Vagina (tissue), 2 donors: ENCODE measurements around the gene LY86. TPM values are rescaled to one million over a fixed set of nuclear protein-coding genes. Genes with fewer than 3 reads are reported as not detected.

Source experiments
- DNase-seq, 2 donors: peaks; one replicate each; pipeline ENCODE4 v3.0.0-alpha.2; 2017; ENCODE audit errors: extremely low spot score in 2 of 2
- H3K27ac ChIP-seq: fragments of 200-600 bp; sonication (generic); one replicate; pipeline ENCODE4 v1.5.1; 2019
- H3K27me3 ChIP-seq: fragments of 200-600 bp; sonication (generic); one replicate; pipeline ENCODE4 v1.5.1; 2019
- H3K36me3 ChIP-seq, 2 donors: fragments of 200-600 bp; sonication (generic); one replicate each; pipeline ENCODE4 v1.5.1; 2017 to 2019
- H3K4me1 ChIP-seq: fragments of 200-600 bp; sonication (generic); one replicate; pipeline ENCODE4 v1.5.1; 2019
- H3K4me3 ChIP-seq, 2 donors: fragments of 200-600 bp; sonication (generic); 1 replicate in 1 of 2; 2 replicates in 1 of 2; pipeline ENCODE4 v1.5.1; 2016 to 2019
- H3K9me3 ChIP-seq: fragments of 200-600 bp; sonication (generic); one replicate; pipeline ENCODE4 v1.5.1; 2019
- CTCF ChIP-seq, 3 experiments: fragments of 450-650 bp in 2 of 3; fragments of 200-600 bp in 1 of 3; sonication (generic) in 1 of 3; IDR thresholded peaks; one replicate each; pipeline ENCODE4 v1.5.1; 2017 to 2019; ENCODE audit warnings: antibody characterized with exemption in 3 of 3, mild to moderate bottlenecking in 2 of 3, moderate library complexity in 2 of 3
- POLR2A ChIP-seq, 2 donors: fragments of 450-650 bp; IDR thresholded peaks; one replicate each; pipeline ENCODE4 v1.6.1; 2017; ENCODE audit warnings: antibody characterized with exemption in 2 of 2, mild to moderate bottlenecking in 2 of 2, moderate library complexity in 2 of 2
- POLR2AphosphoS5 ChIP-seq, 2 donors: sonication (generic); formaldehyde crosslinking; IDR thresholded peaks; one replicate each; pipeline ENCODE4 v1.9.0; 2017; ENCODE audit warnings: antibody characterized with exemption in 2 of 2, mild to moderate bottlenecking in 2 of 2, low read depth in 1 of 2; ENCODE audit not compliant: insufficient read depth in 1 of 2
- intact Hi-C: fragments of 100-400 bp; cut with DNase I; formaldehyde crosslinking; loops from one replicate; pipeline ENCODE4 v1.15.1; 2023
- total RNA-seq: library from RNA; depleted of rRNA; stranded (reverse); fragments of >200 nt; gene quantifications from one replicate; pipeline ENCODE4 v1.2.3, GENCODE V29; 2016

Gene LY86
- total RNA-seq, 1 donor from 2014 or later = 4.9 TPM

DNA sequence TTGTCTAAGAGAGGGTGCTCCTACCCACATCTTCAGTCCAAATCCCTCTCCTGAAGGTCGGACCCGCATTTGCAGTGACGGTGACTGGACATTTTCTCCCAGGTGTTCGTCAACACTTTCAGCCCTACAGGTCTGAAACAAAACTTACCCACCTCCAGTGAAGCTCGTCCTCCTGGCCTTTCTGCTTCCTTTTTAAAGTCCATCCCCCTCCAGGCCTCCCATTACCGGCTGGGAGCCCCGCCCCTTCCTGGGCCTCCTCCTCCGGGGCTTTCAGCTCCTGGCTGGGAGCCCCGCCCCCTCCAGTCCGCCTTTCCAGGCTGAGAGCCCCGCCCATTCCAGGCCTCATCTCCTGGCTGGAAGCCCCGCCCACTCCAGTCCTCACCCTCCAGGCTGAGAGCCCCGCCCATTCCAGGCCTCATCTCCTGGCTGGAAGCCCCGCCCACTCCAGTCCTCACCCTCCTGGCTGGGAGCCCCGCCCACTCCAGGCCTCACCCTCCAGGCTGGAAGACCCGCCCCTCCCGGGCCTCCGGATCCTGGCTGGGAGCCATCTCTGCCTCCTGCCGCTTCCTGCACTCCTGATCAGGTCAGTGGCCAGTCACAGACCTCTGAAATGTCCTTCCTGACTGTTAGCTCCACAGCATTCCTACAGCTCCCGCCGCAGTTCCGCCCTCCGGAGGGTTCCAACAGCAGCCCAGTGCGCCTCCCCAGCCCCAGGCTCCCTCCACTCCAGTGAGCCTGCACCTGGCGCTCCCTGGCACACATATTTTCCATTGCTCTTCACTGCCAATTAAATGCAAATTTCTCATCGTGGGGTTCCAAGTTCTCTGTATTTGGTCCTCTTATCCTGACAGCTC is 98.5 kb downstream of the LY86 start:
- TF ChIP-seq POLR2AphosphoS5 (IDR thresholded peaks at IDR 0.05; ENCODE audit: insufficient read depth in 1 of 2, low read depth in 1 of 2) (peak; percentile 45 to 66), CTCF (IDR thresholded peaks at IDR 0.05) (no peak)
- Histone ChIP-seq H3K27ac (peak overlapping the region; percentile 42), H3K36me3 (no peaks in the 10 kb centered on the region), H3K27me3 (no peaks in the 10 kb centered on the region), H3K4me1 (peaks cover 31% of the 10 kb centered on the region), H3K4me3 (no peak overlapping the region), H3K9me3 (no peaks in the 10 kb centered on the region)
- intact Hi-C loops = no loop called here
- no peak for DNase-seq

DNA sequence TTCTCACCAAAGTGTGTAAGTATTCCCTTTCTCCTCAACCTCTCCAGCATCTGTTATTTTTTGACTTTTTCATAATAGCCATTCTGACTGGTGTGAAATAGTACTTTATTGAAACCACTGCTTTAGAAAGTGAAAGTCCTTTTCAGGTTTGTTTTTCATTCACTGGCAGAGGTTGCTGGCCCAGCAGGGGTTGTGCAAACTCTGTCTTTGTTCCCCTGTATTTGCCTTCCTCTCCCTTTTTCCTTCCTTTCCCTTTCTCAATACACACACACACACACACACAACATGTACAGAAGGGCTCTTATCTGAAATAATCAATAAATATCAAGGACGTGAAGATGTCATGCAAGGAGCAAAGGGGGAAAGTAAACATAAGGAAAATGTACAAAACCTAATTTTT is 99.8 kb downstream of the LY86 start:
- Histone ChIP-seq H3K27me3 (no peaks in the 10 kb centered on the region), H3K27ac (no peak overlapping the region), H3K36me3 (no peaks in the 10 kb centered on the region), H3K4me1 (peaks cover 31% of the 10 kb centered on the region), H3K9me3 (no peaks in the 10 kb centered on the region), H3K4me3 (no peak overlapping the region)
- DNase-seq = no peak
- TF ChIP-seq POLR2A (IDR thresholded peaks at IDR 0.05) (no peak), CTCF (IDR thresholded peaks at IDR 0.05) (no peak), POLR2AphosphoS5 (IDR thresholded peaks at IDR 0.05; ENCODE audit: insufficient read depth in 1 of 2, low read depth in 1 of 2) (no peak)
- intact Hi-C loops = no loop called here

DNA sequence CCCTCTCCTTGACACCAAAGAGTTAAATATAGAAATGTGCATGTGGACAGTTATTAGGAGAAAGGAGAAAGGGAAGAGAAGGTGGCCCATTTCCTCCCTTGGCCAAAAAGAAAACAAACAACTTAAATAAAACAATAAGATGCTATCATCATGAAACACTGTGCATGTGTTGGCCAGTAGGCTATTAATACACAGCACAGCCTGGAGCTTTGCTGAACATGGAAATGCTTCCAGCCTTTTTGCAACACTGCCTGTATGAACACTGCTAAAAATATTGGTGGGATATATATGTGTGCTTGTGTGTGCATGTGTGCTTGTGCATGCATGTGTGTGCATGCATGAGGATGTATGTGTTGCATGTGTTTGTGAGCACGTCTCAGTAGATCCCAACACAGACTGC is 100.4 kb downstream of the LY86 start:
- DNase-seq = no peak
- Histone ChIP-seq H3K27me3 (no peaks in the 10 kb centered on the region), H3K36me3 (no peaks in the 10 kb centered on the region), H3K9me3 (no peaks in the 10 kb centered on the region), H3K4me1 (peaks cover 35% of the 10 kb centered on the region), H3K4me3 (no peak overlapping the region), H3K27ac (peak overlapping the region; percentile 76)
- TF ChIP-seq POLR2AphosphoS5 (IDR thresholded peaks at IDR 0.05; ENCODE audit: insufficient read depth in 1 of 2, low read depth in 1 of 2) = no peak
- no peak for TF ChIP-seq CTCF (IDR thresholded peaks at IDR 0.05)
- TF ChIP-seq POLR2A (IDR thresholded peaks at IDR 0.05) = no peak
- intact Hi-C loops = no loop called here

- DNase-seq = no peak
- Histone ChIP-seq H3K27ac (peak overlapping the region; percentile 76), H3K36me3 (no peaks in the 10 kb centered on the region), H3K4me1 (peaks cover 41% of the 10 kb centered on the region), H3K27me3 (no peaks in the 10 kb centered on the region), H3K4me3 (no peak overlapping the region), H3K9me3 (no peaks in the 10 kb centered on the region)
- TF ChIP-seq POLR2A (IDR thresholded peaks at IDR 0.05) (no peak), POLR2AphosphoS5 (IDR thresholded peaks at IDR 0.05; ENCODE audit: insufficient read depth in 1 of 2, low read depth in 1 of 2) (peak in 1 of 2 donors; percentile 55)
- intact Hi-C loops = no loop called here
Observed at GRCh38 chr6:6689400-6690143, 101.1 kb downstream of the LY86 start.

DNA sequence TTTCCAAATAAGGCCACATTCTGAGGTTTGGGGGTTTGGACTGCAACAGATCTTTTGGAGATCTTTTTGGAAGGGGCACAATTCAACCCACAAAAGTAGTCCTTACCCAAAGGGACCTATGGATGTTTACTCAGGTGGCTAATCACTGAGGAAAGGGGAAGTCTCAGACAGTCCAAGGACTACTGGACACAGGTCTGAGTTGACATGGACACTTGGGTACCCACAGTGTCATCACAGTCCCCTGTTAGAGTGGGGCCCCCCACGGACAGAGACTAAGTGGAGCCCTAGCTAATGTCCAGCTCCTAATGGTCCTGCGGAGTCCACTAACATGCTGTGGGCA is 101.6 kb downstream of the LY86 start:
- TF ChIP-seq CTCF (IDR thresholded peaks at IDR 0.05) = no peak
- no peak for TF ChIP-seq POLR2A (IDR thresholded peaks at IDR 0.05)
- no peak for TF ChIP-seq POLR2AphosphoS5 (IDR thresholded peaks at IDR 0.05; ENCODE audit: insufficient read depth in 1 of 2, low read depth in 1 of 2)
- Histone ChIP-seq H3K4me1 (peaks cover 47% of the 10 kb centered on the region), H3K4me3 (no peak overlapping the region), H3K27me3 (no peaks in the 10 kb centered on the region), H3K9me3 (no peaks in the 10 kb centered on the region), H3K36me3 (no peaks in the 10 kb centered on the region), H3K27ac (peak overlapping the region; percentile 76)
- intact Hi-C loops = no loop called here
- DNase-seq = no peak
